Left lung (tissue), 10 donors: ENCODE measurements around the gene TANC1. TPM values are rescaled to one million over a fixed set of nuclear protein-coding genes. Genes with fewer than 3 reads are reported as not detected.

Experiments
- ATAC-seq: fragments of 200-7000 bp; cut with Tn5 transposase; one replicate; pipeline ENCODE4 v1.9.1; 2020; ENCODE audit warnings: moderate library complexity
- DNase-seq, 4 donors: peaks; one replicate each; pipeline ENCODE4 v3.0.0-alpha.2; 2013 to 2020
- H3K27ac ChIP-seq, 2 donors: fragments of 200-600 bp; sonication (generic) in 1 of 2; one replicate each; pipeline versions ENCODE4 v1.5.0 to v1.8.0; 2020 to 2021
- H3K27me3 ChIP-seq, 2 donors: fragments of 200-600 bp; sonication (generic) in 1 of 2; one replicate each; pipeline versions ENCODE4 v1.5.0 to v1.8.0; 2020 to 2021
- H3K36me3 ChIP-seq, 2 donors: fragments of 200-600 bp; sonication (generic) in 1 of 2; one replicate each; pipeline versions ENCODE4 v1.5.0 to v1.8.0; 2020 to 2021
- H3K4me1 ChIP-seq, 2 donors: fragments of 200-600 bp; one replicate each; pipeline ENCODE4 v1.8.0; 2021
- H3K4me3 ChIP-seq, 2 donors: fragments of 200-600 bp; sonication (generic) in 1 of 2; one replicate each; pipeline versions ENCODE4 v1.5.0 to v1.8.0; 2020 to 2021; ENCODE audit warnings: mild to moderate bottlenecking in 1 of 2
- H3K9me3 ChIP-seq, 2 donors: fragments of 200-600 bp; sonication (generic) in 1 of 2; one replicate each; pipeline versions ENCODE4 v1.5.0 to v1.8.0; 2020 to 2021
- intact Hi-C, 2 donors: fragments of 100-400 bp; cut with DNase I; formaldehyde crosslinking; loops; one replicate each; pipeline versions ENCODE4 v1.11.2 to v1.14.2; 2022
- polyA plus RNA-seq, 6 donors: library from polyadenylated mRNA; unstranded; fragments of 120-200 nt; gene quantifications; one replicate each; pipeline ENCODE4 v1.2.1, GENCODE V29; 2013; ENCODE audit not compliant: insufficient read length in 6 of 6
- total RNA-seq, 2 donors: library from RNA; stranded (reverse); fragmentation: NEBNext Ultra II Directional; extraction: Animal tissue kit (Norgen Biotek cat#: 25700); gene quantifications; one replicate each; pipeline ENCODE4 v1.2.1, GENCODE V29; 2021
- TF ChIP-seq, protein P1 (sequence below), 2 donors: fragments of 200-600 bp; sonication (generic) in 1 of 2; IDR thresholded peaks; one replicate each; pipeline versions ENCODE4 v1.5.0 to v1.8.0; 2021; ENCODE audit warnings: antibody characterized with exemption in 2 of 2
- donor health status: DM: no; HTN: yes; CAD: no.
- donor health status: DM: no; HTN: no; CAD: no.

Gene TANC1
- total and polyA plus RNA-seq, 8 donors: 40.1 to 76.6 (median 53.3) TPM

GRCh38 chr2:159201360-159202063 is 233.1 kb downstream of the TANC1 start:
- intact Hi-C loops: no loop called here
- Histone ChIP-seq H3K9me3 (no peaks in the 10 kb centered on the region), H3K4me1 (peaks cover 8 to 22% of the 10 kb centered on the region in 2 donors), H3K36me3 (peaks cover 0 to 43% of the 10 kb centered on the region in 2 donors), H3K27ac (peak overlapping the region in 1 of 2 donors; percentile 73), H3K27me3 (no peaks in the 10 kb centered on the region), H3K4me3 (no peak overlapping the region)
- ATAC-seq: peak; percentile 61
- TF ChIP-seq, protein P1, sequence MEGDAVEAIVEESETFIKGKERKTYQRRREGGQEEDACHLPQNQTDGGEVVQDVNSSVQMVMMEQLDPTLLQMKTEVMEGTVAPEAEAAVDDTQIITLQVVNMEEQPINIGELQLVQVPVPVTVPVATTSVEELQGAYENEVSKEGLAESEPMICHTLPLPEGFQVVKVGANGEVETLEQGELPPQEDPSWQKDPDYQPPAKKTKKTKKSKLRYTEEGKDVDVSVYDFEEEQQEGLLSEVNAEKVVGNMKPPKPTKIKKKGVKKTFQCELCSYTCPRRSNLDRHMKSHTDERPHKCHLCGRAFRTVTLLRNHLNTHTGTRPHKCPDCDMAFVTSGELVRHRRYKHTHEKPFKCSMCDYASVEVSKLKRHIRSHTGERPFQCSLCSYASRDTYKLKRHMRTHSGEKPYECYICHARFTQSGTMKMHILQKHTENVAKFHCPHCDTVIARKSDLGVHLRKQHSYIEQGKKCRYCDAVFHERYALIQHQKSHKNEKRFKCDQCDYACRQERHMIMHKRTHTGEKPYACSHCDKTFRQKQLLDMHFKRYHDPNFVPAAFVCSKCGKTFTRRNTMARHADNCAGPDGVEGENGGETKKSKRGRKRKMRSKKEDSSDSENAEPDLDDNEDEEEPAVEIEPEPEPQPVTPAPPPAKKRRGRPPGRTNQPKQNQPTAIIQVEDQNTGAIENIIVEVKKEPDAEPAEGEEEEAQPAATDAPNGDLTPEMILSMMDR (IDR thresholded peaks at IDR 0.05): no peak
- DNase-seq: peak in 2 of 4 donors; percentile 67 to 83

DNA sequence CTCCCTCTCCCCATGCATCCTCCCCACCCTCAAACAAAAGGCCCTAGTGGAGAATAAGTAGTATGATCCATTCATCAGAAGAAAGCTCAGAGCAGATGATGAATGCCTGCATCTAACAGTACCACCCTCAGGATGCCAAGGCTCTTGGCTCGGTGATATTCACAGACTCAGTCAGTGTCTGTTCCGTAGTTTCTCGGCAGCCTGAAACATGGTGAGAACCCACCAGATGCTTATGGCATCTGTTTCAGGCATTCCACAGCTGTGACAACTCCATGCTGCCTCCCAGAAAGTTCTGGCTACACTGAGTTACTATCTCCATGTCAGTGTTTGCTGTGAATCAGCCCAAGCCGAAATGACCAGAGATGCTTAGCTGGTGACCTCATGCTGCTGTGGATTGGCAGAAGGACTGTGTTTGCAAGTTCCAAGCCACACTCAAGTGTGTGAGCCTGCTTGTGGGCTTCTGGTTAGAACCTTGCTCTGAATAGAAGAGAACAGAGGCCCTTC is 234.2 kb downstream of the TANC1 start:
- Histone ChIP-seq H3K9me3 (no peaks in the 10 kb centered on the region), H3K4me3 (no peak overlapping the region), H3K27me3 (no peaks in the 10 kb centered on the region), H3K4me1 (peaks cover 8 to 22% of the 10 kb centered on the region in 2 donors), H3K27ac (peak overlapping the region in 1 of 2 donors; percentile 73), H3K36me3 (peaks cover 0 to 32% of the 10 kb centered on the region in 2 donors)
- ATAC-seq (peak; percentile 75), DNase-seq (peak in 3 of 4 donors; percentile 61 to 78 (median 62))
- intact Hi-C loops: no loop called here
- TF ChIP-seq, protein P1 (IDR thresholded peaks at IDR 0.05): peak in 1 of 2 donors; percentile 12

DNA sequence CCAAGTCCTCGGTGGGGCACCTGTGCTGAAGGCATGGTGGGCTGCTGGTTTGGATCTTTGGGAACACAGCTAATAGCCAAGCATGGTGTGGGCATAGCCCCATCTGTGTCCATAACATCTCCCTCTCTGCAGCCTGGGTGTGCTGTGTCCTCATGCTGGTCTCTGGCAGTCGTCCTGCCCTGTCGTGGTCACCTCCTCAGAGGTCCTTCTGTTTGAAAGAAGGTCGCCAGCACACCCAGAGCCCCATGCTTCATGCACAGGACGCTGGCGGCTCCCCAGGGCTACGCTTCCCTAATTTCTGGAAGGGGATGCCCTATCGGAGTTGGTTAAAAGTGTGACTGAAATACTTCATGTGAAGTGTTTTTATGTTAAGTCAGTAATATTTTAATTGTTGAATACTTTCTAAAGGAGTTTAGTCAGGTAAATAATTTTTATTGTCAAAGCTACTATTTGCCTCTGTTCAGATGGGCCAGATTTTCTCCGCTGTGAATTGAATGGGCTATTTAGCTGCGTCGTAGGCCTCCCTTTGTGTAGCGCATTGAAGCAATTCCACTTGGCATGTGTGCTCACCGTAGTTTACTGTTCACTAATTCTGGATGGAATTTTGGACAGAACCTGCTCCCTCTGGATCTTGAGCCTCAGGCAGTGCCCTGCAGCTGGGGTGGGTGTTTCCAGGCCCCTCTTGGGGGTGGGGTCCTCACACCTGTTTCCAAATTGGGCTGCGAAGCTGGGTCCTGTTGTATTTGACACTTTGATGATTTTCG is 236.1 kb downstream of the TANC1 start:
- H3K27ac ChIP-seq: no peak overlapping the region
- peaks cover 0 to 13% of the 10 kb centered on the region in 2 donors for H3K36me3 ChIP-seq
- TF ChIP-seq, protein P1 (IDR thresholded peaks at IDR 0.05): no peak
- no peak for ATAC-seq
- intact Hi-C loops: no loop called here
- H3K27me3 ChIP-seq: no peaks in the 10 kb centered on the region
- no peak for DNase-seq
- H3K4me1 ChIP-seq: peaks cover 8 to 22% of the 10 kb centered on the region in 2 donors
- H3K9me3 ChIP-seq: no peaks in the 10 kb centered on the region
- H3K4me3 ChIP-seq: no peak overlapping the region

DNA sequence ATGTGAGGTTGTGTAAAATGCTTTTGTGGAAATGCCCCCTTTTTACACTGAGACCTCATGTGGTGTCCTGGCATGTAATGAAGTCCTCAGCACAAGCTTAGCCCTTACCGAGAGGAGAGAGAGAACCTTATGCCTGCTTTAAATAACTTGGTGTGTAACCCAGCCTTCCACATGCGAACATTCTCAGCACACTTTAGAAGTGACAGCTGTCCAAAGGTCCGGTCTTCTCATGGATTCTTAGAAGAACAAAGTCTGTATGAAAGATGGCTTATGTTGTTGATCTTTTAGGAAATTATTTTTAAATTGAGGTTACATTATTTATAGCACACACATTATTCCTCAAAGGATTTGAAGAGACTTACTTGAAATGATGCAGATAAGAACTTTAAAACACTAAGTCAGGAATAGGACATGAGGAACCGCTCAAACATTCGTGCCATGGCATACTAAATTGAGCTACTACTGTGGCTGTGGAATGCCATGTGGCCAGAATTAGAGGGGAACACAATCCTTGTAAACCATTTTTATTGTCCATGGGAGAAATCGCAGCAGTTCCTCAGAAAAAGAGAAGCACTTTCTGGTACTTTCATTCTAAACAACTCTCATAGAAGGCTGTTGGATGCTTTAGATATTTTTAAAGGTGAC is 238.4 kb downstream of the TANC1 start:
- no peak overlapping the region for H3K27ac ChIP-seq

More for the DNA sequence above, 238.4 kb downstream of the TANC1 start:
- Histone ChIP-seq H3K4me1 (peaks cover 0 to 2% of the 10 kb centered on the region in 2 donors), H3K36me3 (peaks cover 0 to 23% of the 10 kb centered on the region in 2 donors), H3K4me3 (no peak overlapping the region), H3K27me3 (no peaks in the 10 kb centered on the region), H3K9me3 (no peaks in the 10 kb centered on the region)
- intact Hi-C loops: no loop called here
- DNase-seq: no peak
- TF ChIP-seq, protein P1 (IDR thresholded peaks at IDR 0.05): no peak
- no peak for ATAC-seq
